ENCODE measurements around the gene CERK. TPM values are rescaled to one million over a fixed set of nuclear protein-coding genes. Genes with fewer than 3 reads are reported as not detected.

Gene CERK
- total RNA-seq, 3 donors from 2014 or later: 23.3 to 37.3 (median 26.5) TPM

DNA sequence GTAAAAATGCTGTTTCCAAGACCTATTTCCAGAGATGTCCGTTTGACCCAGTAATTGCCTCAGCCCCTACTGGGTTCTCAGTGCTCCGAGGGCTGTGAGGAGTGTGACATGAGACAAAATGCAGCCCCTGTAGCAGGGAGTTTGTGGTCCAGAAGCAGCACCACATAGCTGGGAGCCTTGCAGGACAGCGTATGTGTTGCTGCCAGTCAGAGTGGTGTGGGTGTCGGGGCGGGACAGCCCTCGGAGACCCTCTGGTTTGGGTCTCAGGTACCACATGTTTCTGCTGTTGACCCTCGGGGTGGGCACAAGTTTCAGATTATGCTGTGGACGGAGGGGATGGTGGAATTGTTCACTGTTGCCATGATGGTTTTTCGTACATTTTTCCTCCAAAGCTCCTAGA, 41.6 kb upstream of the CERK start:
- DNase-seq (ENCODE audit: low spot score in 2 of 2): no peak

DNA sequence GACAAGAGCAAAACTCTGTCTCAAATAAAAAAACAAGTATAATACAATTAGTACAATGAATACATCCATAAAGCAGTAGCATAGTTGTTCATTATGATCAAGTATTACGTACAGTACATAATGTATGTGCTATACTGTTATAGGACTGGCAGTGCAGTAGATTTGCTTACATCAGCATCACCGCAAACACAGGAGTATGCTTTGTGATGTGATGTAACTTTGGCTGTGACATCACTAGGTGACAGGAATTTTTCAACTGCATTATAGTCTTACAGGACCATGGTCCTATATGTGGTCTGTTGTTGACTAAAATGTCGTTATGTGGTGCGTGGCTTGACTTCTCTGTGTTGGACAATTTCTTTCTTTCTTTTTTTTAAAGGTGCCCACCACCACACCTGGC, 41.0 kb upstream of the CERK start:
- TF ChIP-seq POLR2AphosphoS5 (IDR thresholded peaks at IDR 0.05) (no peak), POLR2A (IDR thresholded peaks at IDR 0.05) (no peak)
- TF ChIP-seq, protein P1, sequence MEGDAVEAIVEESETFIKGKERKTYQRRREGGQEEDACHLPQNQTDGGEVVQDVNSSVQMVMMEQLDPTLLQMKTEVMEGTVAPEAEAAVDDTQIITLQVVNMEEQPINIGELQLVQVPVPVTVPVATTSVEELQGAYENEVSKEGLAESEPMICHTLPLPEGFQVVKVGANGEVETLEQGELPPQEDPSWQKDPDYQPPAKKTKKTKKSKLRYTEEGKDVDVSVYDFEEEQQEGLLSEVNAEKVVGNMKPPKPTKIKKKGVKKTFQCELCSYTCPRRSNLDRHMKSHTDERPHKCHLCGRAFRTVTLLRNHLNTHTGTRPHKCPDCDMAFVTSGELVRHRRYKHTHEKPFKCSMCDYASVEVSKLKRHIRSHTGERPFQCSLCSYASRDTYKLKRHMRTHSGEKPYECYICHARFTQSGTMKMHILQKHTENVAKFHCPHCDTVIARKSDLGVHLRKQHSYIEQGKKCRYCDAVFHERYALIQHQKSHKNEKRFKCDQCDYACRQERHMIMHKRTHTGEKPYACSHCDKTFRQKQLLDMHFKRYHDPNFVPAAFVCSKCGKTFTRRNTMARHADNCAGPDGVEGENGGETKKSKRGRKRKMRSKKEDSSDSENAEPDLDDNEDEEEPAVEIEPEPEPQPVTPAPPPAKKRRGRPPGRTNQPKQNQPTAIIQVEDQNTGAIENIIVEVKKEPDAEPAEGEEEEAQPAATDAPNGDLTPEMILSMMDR (IDR thresholded peaks at IDR 0.05): no peak
- H3K4me1 ChIP-seq: peaks cover 0 to 18% of the 10 kb centered on the region in 2 donors

More for the DNA sequence above, 41.6 kb upstream of the CERK start:
- Histone ChIP-seq H3K36me3 (no peaks in the 10 kb centered on the region), H3K27me3 (no peaks in the 10 kb centered on the region), H3K4me1 (peaks cover 0 to 14% of the 10 kb centered on the region in 2 donors), H3K4me3 (no peak overlapping the region), H3K9me3 (no peaks in the 10 kb centered on the region), H3K27ac (no peak overlapping the region)
- no peak for TF ChIP-seq POLR2AphosphoS5 (IDR thresholded peaks at IDR 0.05)
- TF ChIP-seq, protein P1 (IDR thresholded peaks at IDR 0.05): no peak
- no peak for TF ChIP-seq POLR2A (IDR thresholded peaks at IDR 0.05)
- intact Hi-C loops (cut with DNase I; ENCODE audit: low total_unique reads): no loop called here

DNA sequence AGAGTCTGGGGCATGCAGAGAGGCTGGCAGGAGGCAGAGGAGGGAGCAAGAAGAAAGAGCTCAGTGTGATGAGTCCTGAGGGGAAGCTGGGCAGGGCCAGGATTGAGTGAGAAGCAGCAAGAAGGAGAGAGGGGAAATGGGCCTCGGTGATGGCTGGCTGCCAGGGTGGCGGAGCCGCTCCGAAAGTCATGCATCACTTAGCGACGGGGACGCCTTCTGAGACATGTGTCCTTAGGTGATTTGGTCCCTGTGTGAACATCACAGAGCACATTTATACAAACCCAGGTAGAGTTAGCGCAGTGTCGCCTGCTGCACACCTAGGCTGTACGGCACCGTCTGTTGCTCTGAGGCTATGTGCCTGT, 39.5 kb upstream of the CERK start:
- H3K36me3 ChIP-seq: no peaks in the 10 kb centered on the region
- H3K4me3 ChIP-seq: no peak overlapping the region
- no peak overlapping the region for H3K27ac ChIP-seq
- intact Hi-C loops (cut with DNase I; ENCODE audit: low total_unique reads): no loop called here
- no peaks in the 10 kb centered on the region for H3K27me3 ChIP-seq
- DNase-seq (ENCODE audit: low spot score in 2 of 2): no peak
- H3K9me3 ChIP-seq: no peaks in the 10 kb centered on the region
- H3K4me1 ChIP-seq: peaks cover 0 to 23% of the 10 kb centered on the region in 2 donors
- TF ChIP-seq, protein P1 (IDR thresholded peaks at IDR 0.05): no peak
- TF ChIP-seq POLR2A (IDR thresholded peaks at IDR 0.05) (no peak), POLR2AphosphoS5 (IDR thresholded peaks at IDR 0.05) (no peak)

More for the DNA sequence above, 41.0 kb upstream of the CERK start:
- no peak overlapping the region for H3K4me3 ChIP-seq
- intact Hi-C loops (cut with DNase I; ENCODE audit: low total_unique reads): no loop called here
- no peaks in the 10 kb centered on the region for H3K9me3 ChIP-seq
- no peak for DNase-seq (ENCODE audit: low spot score in 2 of 2)
- no peaks in the 10 kb centered on the region for H3K27me3 ChIP-seq
- H3K36me3 ChIP-seq: no peaks in the 10 kb centered on the region
- H3K27ac ChIP-seq: no peak overlapping the region

DNA sequence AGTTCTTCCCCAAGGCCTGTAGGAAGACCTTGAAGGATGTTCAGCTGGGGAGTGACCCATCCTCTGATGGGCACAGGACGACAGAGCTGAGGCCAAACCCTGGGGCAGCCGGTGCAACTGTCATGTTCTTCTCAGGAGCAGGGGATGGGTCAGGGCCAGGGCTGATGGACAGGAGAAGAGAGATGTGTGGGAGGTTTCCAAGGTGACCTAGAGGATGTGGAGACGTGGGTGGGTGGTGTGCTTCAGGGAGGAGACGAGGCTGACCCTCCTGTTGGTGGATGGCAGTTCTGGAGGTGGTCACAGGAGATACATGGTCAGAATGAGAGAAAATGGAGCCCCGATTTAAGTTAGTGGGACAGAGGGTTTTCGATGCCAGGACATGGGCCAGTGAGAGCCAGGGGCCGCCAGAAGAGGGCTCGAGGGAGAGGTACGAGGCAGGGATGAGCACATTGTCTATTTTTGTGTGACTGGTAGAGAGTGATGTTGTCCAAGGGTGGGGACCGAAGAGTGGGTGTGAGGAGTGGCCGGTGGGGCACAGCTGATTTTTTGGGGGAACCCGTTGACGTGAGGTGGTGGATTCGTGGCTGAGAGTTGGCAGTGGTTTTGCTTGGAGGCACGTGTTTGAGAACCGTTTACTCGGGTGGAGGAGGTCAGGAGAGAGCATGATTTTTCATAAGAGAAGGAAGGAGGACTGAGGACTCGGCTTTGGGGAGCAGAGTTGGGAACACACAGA, 39.0 kb upstream of the CERK start:
- H3K4me1 ChIP-seq: peaks cover 0 to 23% of the 10 kb centered on the region in 2 donors
- no peaks in the 10 kb centered on the region for H3K36me3 ChIP-seq
- TF ChIP-seq, protein P1 (IDR thresholded peaks at IDR 0.05): no peak
- no peak for TF ChIP-seq POLR2AphosphoS5 (IDR thresholded peaks at IDR 0.05)
- no peak for TF ChIP-seq POLR2A (IDR thresholded peaks at IDR 0.05)
- no peak overlapping the region for H3K4me3 ChIP-seq
- H3K27ac ChIP-seq: no peak overlapping the region
- no peaks in the 10 kb centered on the region for H3K9me3 ChIP-seq
- DNase-seq (ENCODE audit: low spot score in 2 of 2): no peak
- H3K27me3 ChIP-seq: no peaks in the 10 kb centered on the region
- intact Hi-C loops (cut with DNase I; ENCODE audit: low total_unique reads): no loop called here
